GM23338 (cell line): ENCODE data around the gene CLSTN2. TPM values are rescaled to one million over a fixed set of nuclear protein-coding genes. Genes with fewer than 3 reads are reported as not detected.

Source experiments
- ATAC-seq: fragments of 200-7000 bp; cut with Tn5 transposase; 3 replicates; pipeline ENCODE4 v1.9.1; 2020
- DNase-seq: peaks from one replicate; pipeline ENCODE4 v3.0.0-alpha.2; 2015; ENCODE audit warnings: low spot score
- H2AFZ ChIP-seq: fragments of 200-600 bp; sonication (generic); 2 replicates; pipeline ENCODE4 v1.8.0; 2016; ENCODE audit warnings: antibody characterized with exemption, mild to moderate bottlenecking, moderate library complexity
- H3F3A ChIP-seq: fragments of 200-600 bp; sonication (generic); replicated peaks from 2 replicates; pipeline ENCODE4 v1.8.0; 2017; ENCODE audit warnings: antibody characterized with exemption, mixed run types, low read depth
- H3K27ac ChIP-seq: fragments of 200-600 bp; sonication (generic); 2 replicates; pipeline ENCODE4 v1.6.1; 2016; ENCODE audit warnings: low read depth
- H3K27me3 ChIP-seq: fragments of 200-600 bp; sonication (generic); 2 replicates; pipeline ENCODE4 v1.8.0; 2016; ENCODE audit warnings: mild to moderate bottlenecking, mixed run types, moderate library complexity; ENCODE audit not compliant: insufficient read depth
- H3K36me3 ChIP-seq: fragments of 200-600 bp; sonication (generic); 2 replicates; pipeline ENCODE4 v1.8.0; 2016; ENCODE audit warnings: mild to moderate bottlenecking; ENCODE audit not compliant: insufficient read depth
- H3K4me1 ChIP-seq: fragments of 200-600 bp; sonication (generic); 2 replicates; pipeline ENCODE4 v1.8.0; 2016; ENCODE audit warnings: mild to moderate bottlenecking, moderate library complexity; ENCODE audit not compliant: insufficient read depth
- H3K4me2 ChIP-seq: fragments of 200-600 bp; sonication (generic); 2 replicates; pipeline ENCODE4 v1.7.1; 2017; ENCODE audit warnings: mixed run types
- H3K4me3 ChIP-seq: fragments of 200-600 bp; sonication (generic); 2 replicates; pipeline ENCODE4 v1.6.1; 2016; ENCODE audit warnings: mixed run types
- H3K79me2 ChIP-seq: fragments of 200-600 bp; sonication (generic); replicated peaks from 2 replicates; pipeline ENCODE4 v1.8.0; 2017; ENCODE audit warnings: mild to moderate bottlenecking; ENCODE audit not compliant: insufficient read depth
- H3K9me2 ChIP-seq: fragments of 200-600 bp; sonication (generic); 2 replicates; pipeline ENCODE4 v1.8.0; 2017; ENCODE audit not compliant: insufficient read depth
- H4K20me1 ChIP-seq: fragments of 200-600 bp; sonication (generic); replicated peaks from 2 replicates; pipeline ENCODE4 v1.8.0; 2017; ENCODE audit warnings: mild to moderate bottlenecking; ENCODE audit not compliant: insufficient read depth
- H3K27ac Mint-ChIP-seq: 2 replicates; pipeline ENCODE4 v1.8.0; 2020; ENCODE audit warnings: inconsistent platforms, mild to moderate bottlenecking, moderate library complexity, mixed read lengths
- H3K27me3 Mint-ChIP-seq: 3 replicates; pipeline ENCODE4 v1.8.0; 2022; ENCODE audit warnings: low read depth, mild to moderate bottlenecking, moderate library complexity, mixed read lengths, inconsistent platforms; ENCODE audit not compliant: insufficient read depth, poor library complexity
- H3K36me3 Mint-ChIP-seq: 3 replicates; pipeline ENCODE4 v1.8.0; 2021; ENCODE audit warnings: low read depth, mild to moderate bottlenecking, inconsistent platforms, moderate library complexity, mixed read lengths
- H3K4me1 Mint-ChIP-seq: 3 replicates; pipeline ENCODE4 v1.8.0; 2020; ENCODE audit warnings: mild to moderate bottlenecking, inconsistent platforms, mixed read lengths
- H3K4me3 Mint-ChIP-seq: 3 replicates; pipeline ENCODE4 v1.8.0; 2021; ENCODE audit warnings: moderate library complexity, mild to moderate bottlenecking, inconsistent platforms, mixed read lengths
- H3K9me3 Mint-ChIP-seq: 3 replicates; pipeline ENCODE4 v1.8.0; 2020; ENCODE audit warnings: moderate library complexity, mild to moderate bottlenecking, inconsistent platforms, mixed read lengths
- CTCF ChIP-seq, 2 experiments: fragments of 200-600 bp in 1 of 2; sonication (generic) in 1 of 2; conservative IDR thresholded peaks; 2 replicates each; pipeline versions ENCODE4 v1.5.1 to v1.6.1; 2016 to 2017; ENCODE audit warnings: antibody characterized with exemption in 2 of 2, low read depth in 2 of 2, mild to moderate bottlenecking in 2 of 2, moderate library complexity in 1 of 2
- EZH2 ChIP-seq: fragments of 200-600 bp; sonication (generic); IDR thresholded peaks from one replicate; pipeline ENCODE4 v1.8.0; 2017; ENCODE audit warnings: antibody characterized with exemption, mild to moderate bottlenecking, low read depth; ENCODE audit not compliant: unreplicated experiment
- JUNB ChIP-seq: IDR thresholded peaks from one replicate; pipeline ENCODE4 v1.6.1; 2016; ENCODE audit warnings: antibody characterized with exemption; ENCODE audit not compliant: unreplicated experiment
- POLR2AphosphoS5 ChIP-seq: IDR thresholded peaks from 2 replicates; pipeline ENCODE4 v1.6.1; 2016; ENCODE audit warnings: antibody characterized with exemption, low read depth
- STAT1 ChIP-seq: IDR thresholded peaks from one replicate; pipeline ENCODE4 v1.6.1; 2016; ENCODE audit warnings: antibody characterized with exemption; ENCODE audit not compliant: unreplicated experiment
- ZNF331 ChIP-seq: fragments of 250-450 bp; sonication (Bioruptor Pico); IDR thresholded peaks from 2 replicates; pipeline ENCODE4 v1.5.0; 2020; ENCODE audit warnings: low read depth, mild to moderate bottlenecking, moderate library complexity
- ZNF462 ChIP-seq: fragments of 250-450 bp; sonication (Bioruptor Pico); IDR thresholded peaks from 2 replicates; pipeline ENCODE4 v1.5.0; 2020; ENCODE audit warnings: mild to moderate bottlenecking, moderate library complexity
- polyA plus RNA-seq: library from polyadenylated mRNA; unstranded; fragments of >200 nt; fragmentation: Nextera tagmentation; extraction: Ambion mirVana; gene quantifications from 2 replicates; pipeline ENCODE4 v1.2.1, GENCODE V29; 2016
- total RNA-seq: library from RNA; depleted of rRNA; stranded (reverse); fragments of >200 nt; shearing (Covaris generic); gene quantifications from 2 replicates; pipeline ENCODE4 v1.2.3, GENCODE V29; 2014
- TF ChIP-seq, protein P1 (sequence below): IDR thresholded peaks from one replicate; pipeline ENCODE4 v1.6.1; 2018; ENCODE audit warnings: antibody characterized with exemption; ENCODE audit not compliant: unreplicated experiment

Gene CLSTN2
- total and polyA plus RNA-seq, 2 experiments from 2014 or later: 0.11 to 0.83 TPM

GRCh38 chr3:139917226-139917785 is 17.7 kb upstream of the CLSTN2 start:
- Histone ChIP-seq H3K36me3 (no peaks in the 10 kb centered on the region), H3K9me2 (peaks cover 9% of the 10 kb centered on the region; the same call in 1 of the 2 replicates), H3K4me2 (no peak overlapping the region), H3K4me1 (no peaks in the 10 kb centered on the region), H3K4me3 (no peak overlapping the region), H3K79me2 (no peaks in the 10 kb centered on the region), H3F3A (no peaks in the 10 kb centered on the region), H3K27ac (no peak overlapping the region), H2AFZ (no peak overlapping the region), H4K20me1 (no peaks in the 10 kb centered on the region), H3K27me3 (no peaks in the 10 kb centered on the region)
- ATAC-seq (no peak), DNase-seq (no peak)
- H3K4me1 Mint-ChIP-seq: peaks cover 5% of the 10 kb centered on the region; the same call in 1 of the 3 replicates
- H3K27ac Mint-ChIP-seq: no peak overlapping the region
- H3K27me3 Mint-ChIP-seq: peaks cover 7% of the 10 kb centered on the region
- no peak overlapping the region for H3K4me3 Mint-ChIP-seq
- H3K9me3 Mint-ChIP-seq: no peaks in the 10 kb centered on the region; the same call in 1 of the 3 replicates
- no peaks in the 10 kb centered on the region for H3K36me3 Mint-ChIP-seq
- TF ChIP-seq ZNF462 (CRISPR knock-in tag) (no peak), POLR2AphosphoS5 (no peak), ZNF331 (no peak), STAT1 (no peak), JUNB (no peak), CTCF (conservative IDR thresholded peaks at IDR 0.05; ENCODE audit: low read depth in 2 of 2) (no peak), EZH2 (no peak)
- TF ChIP-seq, protein P1, sequence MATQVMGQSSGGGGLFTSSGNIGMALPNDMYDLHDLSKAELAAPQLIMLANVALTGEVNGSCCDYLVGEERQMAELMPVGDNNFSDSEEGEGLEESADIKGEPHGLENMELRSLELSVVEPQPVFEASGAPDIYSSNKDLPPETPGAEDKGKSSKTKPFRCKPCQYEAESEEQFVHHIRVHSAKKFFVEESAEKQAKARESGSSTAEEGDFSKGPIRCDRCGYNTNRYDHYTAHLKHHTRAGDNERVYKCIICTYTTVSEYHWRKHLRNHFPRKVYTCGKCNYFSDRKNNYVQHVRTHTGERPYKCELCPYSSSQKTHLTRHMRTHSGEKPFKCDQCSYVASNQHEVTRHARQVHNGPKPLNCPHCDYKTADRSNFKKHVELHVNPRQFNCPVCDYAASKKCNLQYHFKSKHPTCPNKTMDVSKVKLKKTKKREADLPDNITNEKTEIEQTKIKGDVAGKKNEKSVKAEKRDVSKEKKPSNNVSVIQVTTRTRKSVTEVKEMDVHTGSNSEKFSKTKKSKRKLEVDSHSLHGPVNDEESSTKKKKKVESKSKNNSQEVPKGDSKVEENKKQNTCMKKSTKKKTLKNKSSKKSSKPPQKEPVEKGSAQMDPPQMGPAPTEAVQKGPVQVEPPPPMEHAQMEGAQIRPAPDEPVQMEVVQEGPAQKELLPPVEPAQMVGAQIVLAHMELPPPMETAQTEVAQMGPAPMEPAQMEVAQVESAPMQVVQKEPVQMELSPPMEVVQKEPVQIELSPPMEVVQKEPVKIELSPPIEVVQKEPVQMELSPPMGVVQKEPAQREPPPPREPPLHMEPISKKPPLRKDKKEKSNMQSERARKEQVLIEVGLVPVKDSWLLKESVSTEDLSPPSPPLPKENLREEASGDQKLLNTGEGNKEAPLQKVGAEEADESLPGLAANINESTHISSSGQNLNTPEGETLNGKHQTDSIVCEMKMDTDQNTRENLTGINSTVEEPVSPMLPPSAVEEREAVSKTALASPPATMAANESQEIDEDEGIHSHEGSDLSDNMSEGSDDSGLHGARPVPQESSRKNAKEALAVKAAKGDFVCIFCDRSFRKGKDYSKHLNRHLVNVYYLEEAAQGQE: no peak
